ENCODE data around the gene TUSC1.
A peak's percentile ranks its signal among the peaks of the same experiment; 100 is the strongest.
"Not testable (repeated sequence)": the region's sequence is repeated elsewhere in the genome, so short reads cannot be mapped to it uniquely, and the experiment has no call there.

Gene TUSC1

DNA sequence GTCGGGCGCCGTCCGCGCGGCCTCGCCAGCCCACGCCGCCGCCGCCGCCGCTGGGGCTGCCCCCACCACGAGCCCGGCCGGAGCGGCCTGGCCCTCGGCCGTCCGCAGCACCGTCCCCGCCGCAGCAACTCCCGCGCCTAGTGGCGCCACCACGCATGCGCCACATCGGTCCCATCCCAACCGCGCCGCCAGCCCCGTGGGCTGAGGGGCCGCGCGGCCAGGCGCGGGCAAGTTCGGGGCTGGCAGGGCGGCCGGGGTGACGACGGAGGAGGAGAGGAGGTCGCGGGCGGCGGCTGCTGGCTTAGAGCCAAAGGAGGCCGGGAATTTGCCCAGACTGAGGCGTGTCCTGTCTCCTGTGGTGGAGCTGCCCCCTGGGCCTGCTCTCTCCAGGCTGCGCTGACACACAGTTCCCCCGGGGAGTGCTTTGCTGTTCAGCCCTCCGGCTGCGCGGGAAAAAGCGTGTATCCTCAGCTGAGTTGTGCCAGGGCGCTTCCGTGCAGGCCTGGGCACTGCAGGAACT, at the start of gene TUSC1:
Gene TUSC1, minus strand, starts transcription at position 298 of the 520 bp plus-strand sequence. Its CDS starts 132 bp downstream, at position 166.
- DNase-seq (ENCODE audit: insufficient read length, low spot score): peak; percentile 60
- FAIRE-seq: peak; percentile 33

DNA sequence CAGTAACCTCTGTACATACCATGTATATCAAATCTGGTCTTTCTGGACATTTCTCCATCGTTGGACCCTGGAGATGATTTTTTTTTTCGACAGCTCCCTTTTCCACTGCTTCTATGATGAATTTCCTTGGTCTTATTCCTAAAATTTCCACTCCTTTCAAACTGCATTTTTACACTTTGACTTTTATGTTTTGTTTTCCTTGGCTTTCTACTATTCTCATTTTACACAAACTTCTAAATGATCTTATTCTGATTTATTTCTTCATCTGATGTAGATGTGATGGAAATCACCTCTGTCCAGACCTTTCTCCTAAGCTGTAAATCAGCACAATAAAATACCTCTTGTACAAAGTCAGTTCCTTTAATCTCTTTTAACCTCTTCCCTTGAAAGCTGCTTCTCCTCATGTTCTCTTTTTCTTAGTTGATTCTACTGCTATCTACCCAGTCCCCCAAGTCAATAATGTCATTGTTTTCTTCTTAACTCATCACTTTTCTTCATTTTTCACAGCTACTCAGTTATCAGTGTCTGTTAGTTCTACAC, 48.7 kb upstream of the TUSC1 start:
- FAIRE-seq (no peak), DNase-seq (ENCODE audit: insufficient read length, low spot score) (no peak)

DNA sequence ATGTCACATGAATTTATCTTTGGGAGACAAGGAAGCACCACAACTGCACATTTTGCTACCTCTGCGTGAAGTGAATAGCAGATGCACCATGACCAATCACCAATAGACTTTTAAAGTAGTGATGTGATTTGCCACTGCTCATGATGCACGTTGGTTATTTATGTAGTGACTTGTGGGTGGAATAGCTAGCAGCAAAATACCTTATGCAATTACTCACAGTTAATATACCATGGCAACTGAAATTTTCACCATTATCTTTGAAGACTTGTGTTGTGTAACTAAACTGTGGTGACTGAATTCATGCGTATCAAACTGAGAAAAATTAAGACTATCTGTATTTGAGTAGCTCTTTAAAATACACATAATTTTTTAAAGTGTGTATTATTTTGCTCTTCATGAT, 46.2 kb upstream of the TUSC1 start:
- DNase-seq (ENCODE audit: insufficient read length, low spot score) (peak; percentile 21), FAIRE-seq (no peak)

DNA sequence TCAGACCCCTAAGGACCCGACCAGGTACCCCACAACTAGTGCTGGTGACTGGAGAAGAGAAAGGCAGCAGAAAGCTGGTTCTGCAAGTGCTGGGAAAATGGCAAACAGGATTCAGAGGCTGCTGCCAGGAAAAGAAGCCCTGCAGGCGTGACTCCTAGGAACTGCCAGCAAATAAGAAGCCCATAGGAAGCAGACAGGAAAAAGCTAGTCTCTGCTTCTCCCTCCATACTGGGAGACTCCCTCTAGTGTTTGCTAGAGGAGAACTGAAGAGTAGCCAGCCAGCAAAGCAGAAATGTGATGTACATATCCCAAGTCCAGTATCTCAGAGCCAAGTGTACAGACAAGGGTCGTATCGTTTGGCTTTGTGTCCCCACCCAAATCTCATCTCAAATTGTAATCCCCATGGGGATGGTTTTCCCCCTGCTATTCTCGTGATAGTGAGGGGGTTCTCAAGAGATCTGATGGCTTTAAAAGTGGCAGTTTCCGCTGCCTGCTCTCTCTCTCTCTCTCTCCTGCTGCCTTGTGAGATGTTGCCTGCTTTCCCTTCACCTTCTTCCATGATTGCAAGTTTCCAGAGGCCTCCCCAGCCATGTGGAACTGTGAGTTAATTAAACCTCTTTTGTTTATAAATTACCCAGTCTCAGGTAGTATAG, 38.1 kb upstream of the TUSC1 start:
- FAIRE-seq (no peak), DNase-seq (ENCODE audit: insufficient read length, low spot score) (peak; percentile 29)

DNA sequence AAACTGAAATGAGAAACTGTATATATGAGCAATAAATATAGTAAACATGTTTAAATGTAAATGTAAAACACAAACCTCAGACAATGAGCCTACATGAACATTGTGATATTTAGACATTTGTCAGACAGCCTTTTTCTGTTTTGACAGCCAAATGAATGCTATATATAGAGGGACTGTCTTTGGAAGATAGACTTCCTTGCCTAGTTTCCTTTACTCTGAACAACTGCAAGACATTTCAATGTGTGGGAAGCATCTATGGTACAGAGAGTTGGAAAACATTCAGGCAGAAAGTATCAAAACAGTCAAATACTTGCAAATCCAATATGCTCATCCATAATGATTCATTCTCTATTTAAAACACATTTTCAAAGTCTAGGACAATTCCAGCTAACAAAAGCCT, 31.7 kb upstream of the TUSC1 start:
- DNase-seq (ENCODE audit: insufficient read length, low spot score) (no peak), FAIRE-seq (no peak)

DNA sequence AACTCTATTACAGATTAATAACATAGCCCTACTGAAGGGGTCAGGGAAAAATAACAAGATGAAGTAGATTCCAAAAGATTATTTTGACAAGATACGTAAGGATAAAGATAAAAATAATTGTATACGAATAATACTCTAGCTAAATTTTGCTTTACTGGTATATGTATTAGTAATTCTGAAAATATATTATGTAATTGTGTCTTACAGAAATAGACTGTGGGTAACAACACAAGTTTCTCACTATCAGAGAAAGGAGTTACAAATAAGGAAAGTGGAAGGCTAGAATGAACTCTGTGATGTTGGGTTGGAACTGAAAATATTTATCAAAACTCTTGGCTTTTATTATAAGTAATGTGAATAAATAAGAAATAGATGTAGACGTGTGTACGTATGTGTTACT, 26.6 kb upstream of the TUSC1 start:
- no peak for DNase-seq (ENCODE audit: insufficient read length, low spot score)
- FAIRE-seq: no peak

DNA sequence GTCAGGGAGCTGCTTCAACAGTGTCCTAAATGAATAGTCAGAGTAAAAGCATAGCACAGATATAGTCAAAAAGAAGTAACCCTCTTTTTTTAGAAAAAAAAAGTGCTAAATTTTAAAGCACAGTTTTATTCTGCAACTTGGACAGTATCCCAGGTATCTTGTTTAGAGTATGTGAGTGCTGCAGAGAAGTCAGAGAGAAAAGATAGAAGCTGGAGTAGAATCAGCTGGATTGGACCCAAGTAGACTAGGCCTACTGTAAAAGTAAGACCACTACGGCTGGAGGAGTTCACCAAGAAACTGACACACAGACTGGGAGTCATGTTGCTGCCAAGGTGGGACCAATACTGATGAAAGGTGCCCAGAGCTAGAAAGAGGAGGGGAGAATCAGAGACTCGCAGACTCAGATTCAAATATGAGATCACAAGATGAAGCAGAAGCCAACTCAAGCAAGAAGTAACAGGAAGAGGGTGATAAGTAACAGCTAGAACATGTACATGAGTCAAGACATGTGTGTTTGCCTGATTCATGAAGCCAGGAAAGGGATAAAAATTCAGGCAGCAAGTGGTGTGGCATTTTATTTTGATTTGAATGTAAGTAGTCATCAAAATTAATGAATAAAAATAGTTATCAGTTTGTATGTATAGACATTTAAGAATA, 25.6 kb upstream of the TUSC1 start:
- FAIRE-seq (no peak), DNase-seq (ENCODE audit: insufficient read length, low spot score) (no peak)

DNA sequence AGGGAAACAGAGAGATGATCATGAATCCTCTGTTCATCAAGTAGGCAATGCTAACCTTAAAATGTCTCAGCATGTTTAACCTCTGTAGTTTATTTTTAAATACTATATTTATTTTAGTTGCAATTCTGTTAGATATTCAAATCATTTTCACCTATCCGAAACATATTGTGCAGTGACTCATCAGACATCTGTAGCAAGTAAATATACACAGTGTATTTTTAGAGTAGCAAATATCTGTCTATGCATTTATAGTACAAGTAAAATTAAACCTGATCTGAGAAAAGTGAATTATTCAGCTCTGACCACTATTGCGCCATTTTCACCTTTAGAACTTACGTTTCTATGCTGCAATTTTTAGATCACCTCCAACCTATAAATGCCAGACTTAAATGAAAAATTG, 24.3 kb upstream of the TUSC1 start:
- FAIRE-seq: no peak
- DNase-seq (ENCODE audit: insufficient read length, low spot score): no peak

DNA sequence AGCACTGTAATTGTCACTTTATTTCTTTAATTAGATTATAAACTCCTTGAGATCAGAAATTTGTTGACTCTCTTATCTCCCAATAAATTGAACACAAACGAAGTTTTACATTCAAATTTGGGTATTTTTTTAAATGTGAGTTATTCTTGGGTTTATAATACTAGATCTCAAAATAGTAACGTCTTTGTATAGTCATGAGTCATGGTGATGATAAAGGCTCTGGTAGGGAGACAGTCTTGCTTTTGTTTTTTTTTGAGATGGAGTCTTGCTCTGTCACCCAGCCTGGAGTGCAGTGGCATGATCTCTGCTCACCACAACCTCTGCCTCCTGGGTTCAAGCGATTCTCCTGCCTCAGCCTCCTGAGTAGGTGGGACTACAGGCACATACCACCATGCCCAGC, 22.7 kb upstream of the TUSC1 start:
- DNase-seq (ENCODE audit: insufficient read length, low spot score); FAIRE-seq: not testable (repeated sequence)

DNA sequence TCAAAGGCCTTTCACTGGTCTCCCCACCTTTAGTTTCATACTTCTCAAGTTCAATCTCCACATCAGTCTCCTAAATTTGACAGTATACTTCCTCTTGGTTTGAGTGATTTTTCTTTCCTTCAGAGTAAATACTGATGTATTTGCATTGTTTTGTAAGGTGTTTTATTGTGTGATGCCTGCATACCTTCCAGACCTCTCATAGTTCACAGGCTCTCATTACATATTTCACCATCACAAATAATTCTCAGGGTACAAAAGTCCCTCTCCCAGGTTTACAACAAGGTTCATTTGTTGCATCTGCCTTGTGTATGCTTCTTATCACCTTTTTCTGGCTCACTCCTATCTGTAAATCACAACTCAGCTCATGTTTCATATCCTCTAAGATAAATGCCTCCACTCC, 22.2 kb upstream of the TUSC1 start:
- FAIRE-seq: no peak
- DNase-seq (ENCODE audit: insufficient read length, low spot score): no peak

DNA sequence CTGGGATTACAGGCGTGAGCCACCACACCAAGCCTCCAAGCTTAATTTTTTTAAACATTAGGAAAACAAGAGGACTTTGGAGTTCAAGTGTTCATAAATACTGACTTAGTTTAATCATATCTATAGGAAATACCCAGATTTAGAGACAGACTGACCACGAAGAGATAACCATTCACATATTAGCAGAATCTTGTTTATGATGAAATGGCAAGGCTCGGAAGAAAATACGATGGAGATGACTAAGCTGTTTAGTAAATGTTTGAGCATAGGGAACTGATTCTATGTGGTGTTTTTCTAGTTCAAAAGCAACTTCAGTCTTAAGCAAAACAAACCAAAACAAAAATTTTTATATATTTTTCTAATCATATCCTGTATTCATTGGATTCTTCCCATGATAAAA, 13.5 kb upstream of the TUSC1 start:
- FAIRE-seq (no peak), DNase-seq (ENCODE audit: insufficient read length, low spot score) (no peak)

DNA sequence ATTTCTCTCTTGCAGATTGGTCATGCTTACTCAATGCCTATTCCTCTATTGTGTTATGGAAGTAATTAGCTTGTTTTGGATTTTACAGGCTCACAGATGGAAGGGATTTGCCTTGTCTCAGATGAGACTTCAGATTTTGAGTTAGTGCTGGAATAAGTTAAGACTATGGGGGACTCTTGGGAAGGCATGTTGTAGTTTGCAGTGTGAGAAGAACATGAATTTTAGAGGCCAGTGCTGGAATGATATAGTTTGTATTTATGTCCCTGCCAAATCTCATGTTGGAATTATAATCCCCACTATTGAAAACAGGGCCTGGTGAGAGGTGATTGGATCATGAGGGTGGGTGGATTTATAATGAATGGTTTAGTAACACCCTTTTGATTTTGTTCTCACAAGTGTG, 6.1 kb upstream of the TUSC1 start:
- DNase-seq (ENCODE audit: insufficient read length, low spot score) (no peak), FAIRE-seq (no peak)

DNA sequence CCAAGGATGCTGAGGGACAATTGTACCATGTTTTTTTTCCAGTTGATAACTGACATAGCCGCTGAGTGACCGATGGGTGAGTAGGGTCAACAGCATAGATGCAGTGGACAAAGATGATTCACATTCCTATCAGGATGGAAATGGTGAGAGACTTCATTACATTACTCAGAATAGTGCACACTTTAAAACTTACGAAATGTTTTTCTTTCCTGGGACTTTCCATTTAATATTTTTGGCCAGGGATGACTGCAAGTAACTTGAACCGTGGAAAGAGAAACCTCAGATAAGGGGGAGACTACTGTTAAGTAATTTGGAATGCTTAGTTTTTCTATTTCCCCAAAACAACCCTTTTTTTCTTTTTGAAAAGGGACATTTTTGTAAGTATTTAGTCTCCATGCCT, 3.0 kb upstream of the TUSC1 start:
- FAIRE-seq: no peak
- no peak for DNase-seq (ENCODE audit: insufficient read length, low spot score)

DNA sequence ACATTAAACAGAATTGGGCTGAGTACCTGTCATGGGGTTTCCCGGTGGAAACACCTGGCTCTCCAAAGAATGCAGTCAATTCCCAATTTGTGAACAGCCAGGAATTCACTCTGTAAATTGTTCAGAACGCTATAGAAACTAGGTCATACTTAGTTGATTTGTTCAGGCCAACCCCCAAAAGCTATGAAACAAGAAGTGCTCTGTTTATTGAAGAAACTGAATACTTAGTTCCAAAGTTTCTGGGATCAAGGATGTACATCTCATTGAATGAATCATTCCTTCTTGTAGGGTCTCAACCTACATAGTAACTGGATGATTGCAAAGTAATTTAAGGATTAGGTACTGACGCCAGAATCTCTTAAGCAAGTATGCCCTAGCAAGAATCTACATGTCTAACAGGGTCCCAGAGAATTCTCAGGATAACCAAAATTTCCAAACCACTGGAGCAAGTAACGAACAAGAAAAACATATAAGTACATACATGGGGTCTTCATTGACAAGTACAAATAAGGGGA, 659 bp upstream of the TUSC1 start:
- no peak for DNase-seq (ENCODE audit: insufficient read length, low spot score)
- no peak for FAIRE-seq

DNA sequence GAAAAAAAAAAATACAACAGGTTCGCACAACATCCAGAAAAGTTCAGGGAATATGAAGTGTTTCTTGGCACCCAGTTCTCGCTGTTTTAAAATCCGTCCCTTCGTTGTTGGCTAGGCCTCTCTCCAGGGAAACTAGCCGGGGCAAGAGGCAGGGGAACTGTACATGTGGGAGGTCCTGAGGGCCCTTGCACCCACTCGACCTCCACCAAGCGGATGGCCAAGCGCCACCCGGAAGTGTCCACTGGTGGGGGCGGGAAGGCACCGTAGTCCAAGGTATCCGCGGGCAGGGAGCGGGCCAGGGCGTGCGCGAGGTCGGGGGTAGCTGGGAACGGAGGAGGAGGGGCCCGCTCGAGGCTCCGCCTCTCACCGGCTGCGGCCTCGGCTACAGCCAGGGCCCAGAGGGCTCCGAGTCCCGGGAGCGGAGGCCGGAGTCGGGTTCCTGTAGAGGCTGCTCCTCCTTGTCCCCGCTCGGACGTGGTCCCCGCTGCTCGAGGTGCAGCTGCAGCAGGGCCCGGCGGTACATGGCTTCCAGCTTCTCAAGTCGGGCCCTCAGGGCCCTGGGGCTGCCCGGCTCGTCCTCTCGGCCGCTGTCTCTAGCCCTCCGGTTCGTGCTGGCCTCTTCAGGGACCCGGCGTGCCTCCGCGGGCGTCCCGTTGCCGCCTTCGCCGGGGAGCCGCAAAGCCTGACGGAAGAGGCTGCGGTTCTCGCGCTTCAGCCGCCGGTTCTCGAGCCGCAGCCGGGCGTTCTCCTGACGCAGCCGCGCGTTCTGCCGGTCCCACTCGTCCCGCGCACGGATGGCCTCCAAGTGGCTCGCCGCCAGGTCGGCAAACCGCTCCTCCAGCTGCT, 720 bp downstream of the TUSC1 start:
- FAIRE-seq (peak; percentile 16), DNase-seq (ENCODE audit: insufficient read length, low spot score) (peak; percentile 38)

DNA sequence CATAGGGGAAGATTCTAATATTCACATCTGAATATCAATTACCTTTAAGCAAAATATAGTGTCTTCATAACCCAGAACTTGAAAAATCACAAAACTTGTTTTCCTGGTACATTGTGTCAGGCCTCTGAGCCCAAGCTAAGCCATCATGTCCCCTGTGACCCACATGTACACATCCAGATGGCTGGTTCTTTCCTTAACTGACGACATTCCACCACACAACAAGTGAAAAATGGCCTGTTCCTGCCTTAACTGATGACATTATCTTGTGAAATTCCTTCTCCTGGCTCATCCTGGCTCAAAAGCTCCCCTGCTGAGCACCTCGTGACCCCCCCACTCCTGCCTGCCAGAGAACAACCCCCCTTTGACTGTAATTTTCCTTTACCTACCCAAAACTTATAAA, 2.4 kb downstream of the TUSC1 start:
- DNase-seq (ENCODE audit: insufficient read length, low spot score); FAIRE-seq: not testable (repeated sequence)

DNA sequence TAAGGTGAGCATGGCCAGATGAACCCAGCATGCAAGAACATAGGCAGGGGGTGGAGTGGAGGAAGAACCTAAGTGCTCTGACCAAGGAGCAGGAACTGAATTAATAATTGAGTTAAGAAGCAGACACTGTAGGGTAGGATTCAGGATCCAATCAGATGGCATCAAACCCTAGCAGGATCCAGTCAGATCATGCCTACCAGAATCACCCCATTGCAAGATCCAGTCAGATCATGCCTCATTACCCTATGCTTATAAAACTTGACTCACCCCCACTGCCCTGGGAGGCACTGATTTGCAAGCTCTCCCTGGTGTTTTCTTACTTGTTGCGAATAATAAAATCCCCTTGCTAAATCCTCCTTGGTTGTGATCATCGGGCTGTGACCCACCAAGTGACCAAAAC, 19.7 kb downstream of the TUSC1 start:
- no peak for FAIRE-seq
- no peak for DNase-seq (ENCODE audit: insufficient read length, low spot score)

DNA sequence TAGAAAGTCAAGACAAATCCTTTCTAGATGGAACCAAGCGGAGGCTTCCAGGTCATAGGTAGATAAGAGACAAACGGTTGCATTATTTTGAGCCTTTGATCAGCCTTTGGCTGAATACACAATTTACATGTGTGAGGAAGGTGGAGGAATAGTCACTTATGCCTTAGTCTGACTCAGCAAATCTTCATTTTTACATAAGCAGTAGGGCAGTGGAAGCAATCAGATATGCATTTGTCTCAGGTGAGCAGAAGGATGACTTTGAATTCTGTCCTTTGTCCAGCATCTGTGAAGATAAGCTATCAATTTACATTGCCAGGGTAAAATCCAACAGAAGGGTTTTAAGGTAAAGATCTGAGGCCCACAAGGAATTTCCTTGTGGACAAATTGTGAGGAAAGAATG, 23.8 kb downstream of the TUSC1 start:
- DNase-seq (ENCODE audit: insufficient read length, low spot score): no peak
- no peak for FAIRE-seq

DNA sequence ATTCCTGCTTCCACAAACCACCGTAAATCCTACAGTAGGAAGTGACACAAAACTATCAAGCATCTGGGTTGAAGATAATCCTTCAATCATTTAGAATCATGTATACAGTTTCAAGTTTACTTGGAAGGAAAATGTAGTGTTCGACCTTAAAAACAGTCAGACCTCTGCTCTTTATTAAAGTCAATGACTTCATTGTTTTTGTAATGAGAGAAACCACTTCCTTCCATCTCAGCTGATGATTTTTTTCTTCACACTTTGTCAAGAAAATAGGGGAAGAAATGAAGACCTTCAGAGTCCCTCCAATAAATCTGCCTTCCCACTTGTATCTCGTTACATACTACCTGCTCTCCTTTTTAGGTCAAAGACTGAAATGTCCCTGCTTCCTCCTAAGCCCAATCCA, 30.1 kb downstream of the TUSC1 start:
- FAIRE-seq: no peak

DNA sequence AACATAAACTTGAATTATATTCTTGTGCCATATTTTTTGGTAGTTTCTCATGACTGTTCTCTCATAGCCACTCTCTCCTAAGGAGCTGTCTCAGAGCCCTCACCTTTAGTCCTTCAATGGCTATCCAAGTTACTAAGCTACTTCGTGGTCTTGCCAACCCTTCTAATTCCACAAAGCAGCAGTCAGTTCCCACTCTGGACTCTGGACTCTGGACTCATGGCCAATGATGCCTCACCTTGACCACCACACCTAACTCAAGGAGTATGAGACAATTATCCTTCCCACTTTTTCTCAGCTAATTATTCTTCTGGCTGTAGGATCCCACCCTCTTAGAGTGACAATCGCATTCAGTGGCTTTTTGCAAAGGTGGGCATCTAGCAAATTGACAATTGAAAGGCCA, 42.2 kb downstream of the TUSC1 start:
- no peak for FAIRE-seq
- no peak for DNase-seq (ENCODE audit: insufficient read length, low spot score)

More for the DNA sequence above, 30.1 kb downstream of the TUSC1 start:
- DNase-seq (ENCODE audit: insufficient read length, low spot score): no peak

DNA sequence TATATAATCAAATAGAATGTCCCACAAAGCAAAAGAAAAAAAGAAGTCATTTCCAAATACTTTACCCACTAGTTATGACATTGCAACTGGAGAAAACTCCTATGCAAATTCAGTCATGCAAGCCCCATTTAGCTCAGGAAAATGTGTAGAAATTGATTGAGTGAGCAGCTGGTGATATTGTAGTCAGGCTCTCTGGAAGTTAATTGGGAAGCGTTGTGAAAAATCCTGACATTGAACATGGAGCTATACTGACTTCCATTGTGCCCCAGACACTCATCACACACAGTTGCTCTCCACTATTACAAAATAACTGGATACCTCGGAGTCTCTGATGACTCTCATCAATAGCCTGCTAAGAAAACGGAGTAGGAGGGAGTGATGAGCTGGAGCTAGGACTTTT, 49.0 kb downstream of the TUSC1 start:
- no peak for DNase-seq (ENCODE audit: insufficient read length, low spot score)
- no peak for FAIRE-seq
